Mesenteric fat pad (tissue), 1 donor: ENCODE results near the gene TARS1. TPM values are rescaled to one million over a fixed set of nuclear protein-coding genes. Genes with fewer than 3 reads are reported as not detected.
"Not testable (repeated sequence)": the region's sequence is repeated elsewhere in the genome, so short reads cannot be mapped to it uniquely, and the experiment has no call there.

Experiments
- DNase-seq: peaks from one replicate; pipeline ENCODE4 v3.0.0-alpha.2; 2020; ENCODE audit warnings: low spot score
- long read RNA-seq: library from polyadenylated mRNA; unstranded; transcript quantifications from one replicate; pipeline ENCODE4 v2.0.0, GENCODE V29; 2020
- total RNA-seq: library from RNA; stranded (reverse); fragmentation: NEBNext Ultra II Directional; extraction: Animal tissue kit (Norgen Biotek cat#: 25700); gene quantifications from one replicate; pipeline ENCODE4 v1.2.1, GENCODE V29; 2021
- donor health status: DM: yes; HTN: yes; CAD: no.

Gene TARS1
- 128 TPM for total RNA-seq
- long read RNA-seq, full-length matches to known transcripts = 159 of 202 reads
- long read RNA-seq, partial matches to known transcripts = 33 of 202 reads
- long read RNA-seq, other reads (novel, unspliced or antisense) = 10 of 202 reads

GRCh38 chr5:33440482-33441240 lies at the start of gene TARS1:
TARS1 (plus strand) TSS chr5:33440965; CDS start chr5:33441087, 122 bp downstream.
- DNase-seq = peak; percentile 97

- DNase-seq = no peak
These were observed 42.3 kb upstream of the TARS1 start for GRCh38 chr5:33398501-33398900.

GRCh38 chr5:33400675-33401074 lies 40.1 kb upstream of the TARS1 start:
- DNase-seq = no peak

GRCh38 chr5:33401482-33402390 lies 39.0 kb upstream of the TARS1 start:
- DNase-seq = no peak

GRCh38 chr5:33403187-33403586 lies 37.6 kb upstream of the TARS1 start:
- DNase-seq = no peak

GRCh38 chr5:33408816-33409215 lies 31.9 kb upstream of the TARS1 start:
- DNase-seq = no peak

GRCh38 chr5:33409435-33410170 lies 31.2 kb upstream of the TARS1 start:
- no peak for DNase-seq

- DNase-seq = no peak
These were observed 30.5 kb upstream of the TARS1 start for GRCh38 chr5:33410221-33410620.

- no peak for DNase-seq
These were observed 29.3 kb upstream of the TARS1 start for GRCh38 chr5:33411498-33411897.

- no peak for DNase-seq
These were observed 24.9 kb upstream of the TARS1 start for GRCh38 chr5:33415811-33416354.

GRCh38 chr5:33417632-33418031 lies 23.1 kb upstream of the TARS1 start:
- DNase-seq = no peak

- no peak for DNase-seq
These were observed 19.8 kb upstream of the TARS1 start for GRCh38 chr5:33420946-33421345.

GRCh38 chr5:33422191-33422590 lies 18.6 kb upstream of the TARS1 start:
- no peak for DNase-seq

- DNase-seq = no peak
These were observed 17.6 kb upstream of the TARS1 start for GRCh38 chr5:33423018-33423630.

GRCh38 chr5:33425314-33425713 lies 15.5 kb upstream of the TARS1 start:
- no peak for DNase-seq

GRCh38 chr5:33430983-33431382 lies 9.8 kb upstream of the TARS1 start:
- DNase-seq = no peak

GRCh38 chr5:33432656-33433055 lies 8.1 kb upstream of the TARS1 start:
- no peak for DNase-seq

GRCh38 chr5:33433303-33434240 lies 7.2 kb upstream of the TARS1 start:
- DNase-seq = no peak

- DNase-seq = not testable (repeated sequence)
These were observed 4.8 kb upstream of the TARS1 start for GRCh38 chr5:33435893-33436490.
